C4-2B (cell line): ENCODE results near the gene GNAI2.

Experiments
- CTCF ChIP-seq: fragments of 450-650 bp; conservative IDR thresholded peaks from 2 replicates; pipeline ENCODE4 v1.5.1; 2017; ENCODE audit warnings: mild to moderate bottlenecking
- ZFX ChIP-seq: fragments of 450-650 bp; IDR thresholded peaks from 2 replicates; pipeline ENCODE4 v1.6.1; 2017

GRCh38 chr3:50194903-50195500 is 41.0 kb upstream of the GNAI2 start:
- TF ChIP-seq CTCF, result no peak
- no peak for TF ChIP-seq ZFX
